Panc1 (cell line): ENCODE measurements around the gene SRGAP2B. TPM values are rescaled to one million over a fixed set of nuclear protein-coding genes. Genes with fewer than 3 reads are reported as not detected.
"Not testable (repeated sequence)": the region's sequence is repeated elsewhere in the genome, so short reads cannot be mapped to it uniquely, and the experiment has no call there.

Source experiments
- ATAC-seq: fragments of 200-7000 bp; cut with Tn5 transposase; 2 replicates; pipeline ENCODE4 v1.9.1; 2020; ENCODE audit warnings: mild to moderate bottlenecking, moderate library complexity
- BruUV-seq: library from RNA; stranded (reverse); fragments of 400-500 nt; replicated peaks from 2 replicates; lab custom pipeline; 2021; lab: Mats Ljungman, UMichigan
- CTCF ChIA-PET: fragments of 300-600 bp; sonication (Branson Sonifier 250); formaldehyde crosslinking; loops from one replicate; lab custom pipeline; 2022; ENCODE audit warnings: antibody characterized with exemption; lab: Charles Lee
- POLR2A ChIA-PET: fragments of 300-600 bp; sonication (Branson Sonifier 250); formaldehyde crosslinking; loops from one replicate; lab custom pipeline; 2022; ENCODE audit warnings: antibody characterized with exemption; lab: Charles Lee
- DNase-seq: peaks from one replicate; pipeline ENCODE4 v3.0.0-alpha.2; 2010; ENCODE audit warnings: low read depth, low spot score
- H3K27ac ChIP-seq: 2 replicates; pipeline ENCODE4 v1.5.1; 2011; ENCODE audit warnings: mild to moderate bottlenecking, low read length, inconsistent platforms
- H3K27me3 ChIP-seq: fragments of 200-500 bp; sonication (Bioruptor generic); 2 replicates; pipeline ENCODE4 v1.6.0; 2014; ENCODE audit warnings: low read length, inconsistent platforms; ENCODE audit not compliant: control insufficient read depth, insufficient read depth
- H3K36me3 ChIP-seq: fragments of 200-500 bp; sonication (Bioruptor generic); 2 replicates; pipeline ENCODE4 v1.5.1; 2014; ENCODE audit warnings: inconsistent platforms, mild to moderate bottlenecking, low read length, moderate library complexity; ENCODE audit not compliant: control insufficient read depth, insufficient read depth
- H3K4me1 ChIP-seq: 2 replicates; pipeline ENCODE4 v1.5.1; 2011; ENCODE audit warnings: inconsistent platforms, mild to moderate bottlenecking, low read length, moderate library complexity; ENCODE audit not compliant: control insufficient read depth, insufficient read depth
- H3K4me3 ChIP-seq, 2 experiments: 2 replicates each; pipeline ENCODE4 v1.5.1; 2011 to 2012; ENCODE audit warnings: low read depth in 2 of 2, low read length in 2 of 2, mild to moderate bottlenecking in 2 of 2, inconsistent platforms in 1 of 2, moderate library complexity in 1 of 2
- H3K9me3 ChIP-seq: fragments of 200-500 bp; sonication (Bioruptor generic); 2 replicates; pipeline ENCODE4 v1.5.1; 2014; ENCODE audit warnings: low read depth, mild to moderate bottlenecking, inconsistent platforms, low read length, moderate library complexity; ENCODE audit not compliant: control insufficient read depth, insufficient read depth
- in situ Hi-C: cut with HindIII; loops from 2 replicates; pipeline ENCODE4 v1.10.0; 2016; ENCODE audit warnings: low sequenced_read_pairs, low pct_unique_long_range_greater_than_20kb
- intact Hi-C: fragments of 100-400 bp; cut with micrococcal nuclease; formaldehyde crosslinking; loops from one replicate; pipeline ENCODE4 v1.10.0; 2022; ENCODE audit not compliant: unreplicated experiment
- total RNA-seq: library from RNA; stranded (reverse); gene quantifications from one replicate; pipeline ENCODE4 v1.2.1, GENCODE V29; 2021; ENCODE audit not compliant: unreplicated experiment

SRGAP2B gene
- total RNA-seq, 1 experiment from 2014 or later = 42.4 TPM

DNA sequence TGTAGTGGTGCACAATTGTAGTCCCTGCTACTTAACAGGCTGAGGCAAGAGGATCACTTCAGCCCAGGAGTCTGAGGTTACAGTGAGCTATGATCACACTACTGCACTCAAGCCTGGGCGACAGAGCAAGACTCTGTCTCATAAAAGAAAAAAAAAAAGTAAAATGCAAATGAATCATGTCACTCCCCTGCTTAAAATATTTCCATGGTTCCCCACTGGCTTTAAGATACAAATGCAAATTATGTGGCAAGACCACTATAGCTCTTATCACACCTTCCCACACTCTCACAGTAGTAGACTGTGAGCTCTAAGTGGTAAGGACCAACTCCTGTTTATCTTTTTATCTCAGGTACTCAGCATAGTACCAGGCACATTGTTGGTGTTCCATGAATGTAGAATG lies 53.6 kb downstream of the SRGAP2B start:
- ATAC-seq, H3K4me3 ChIP-seq, H3K4me1 ChIP-seq, BruUV-seq, in situ Hi-C loops, DNase-seq, H3K27ac ChIP-seq, H3K9me3 ChIP-seq, CTCF ChIA-PET, H3K36me3 ChIP-seq, POLR2A ChIA-PET, intact Hi-C loops, H3K27me3 ChIP-seq: not testable (repeated sequence)

DNA sequence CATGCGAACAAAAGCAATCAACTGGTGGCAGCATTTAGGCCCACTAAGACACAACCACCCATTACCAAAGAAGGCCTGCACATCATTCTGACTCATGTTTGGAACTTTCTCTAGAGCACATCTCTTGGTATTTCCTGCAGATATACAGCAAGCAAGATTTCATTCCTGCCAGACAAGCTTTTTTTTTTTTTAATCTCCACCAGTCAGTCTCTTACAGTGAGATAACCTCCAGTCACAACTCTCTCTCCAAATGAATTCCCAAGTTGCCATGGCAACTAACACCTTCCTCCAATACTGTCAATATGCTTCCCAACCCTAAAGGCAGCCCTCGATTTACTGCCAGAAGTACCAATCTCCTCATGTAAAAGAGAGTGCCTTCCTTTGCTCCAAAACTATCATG lies 59.1 kb downstream of the SRGAP2B start:
- CTCF ChIA-PET, ATAC-seq, in situ Hi-C loops: not testable (repeated sequence)

DNA sequence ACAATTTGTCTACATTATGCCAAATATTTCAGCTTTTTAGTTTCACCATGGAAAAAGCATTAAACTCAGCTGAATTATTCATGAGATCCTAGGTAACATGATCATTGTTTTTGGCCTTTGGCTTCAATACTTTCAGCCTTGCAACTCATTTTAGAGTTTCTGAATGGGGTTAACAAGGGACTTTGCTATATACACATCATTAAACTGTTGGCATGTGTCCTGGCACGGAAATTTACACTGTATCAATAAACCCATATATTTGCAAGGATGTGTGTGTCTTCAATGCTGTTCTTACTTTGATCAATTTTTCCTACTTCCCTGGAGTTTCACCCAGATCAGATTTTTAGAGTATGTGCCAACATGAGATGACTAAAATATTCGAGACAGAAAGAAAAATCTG lies 61.6 kb downstream of the SRGAP2B start:
- H3K9me3 ChIP-seq, DNase-seq, intact Hi-C loops, H3K4me1 ChIP-seq, in situ Hi-C loops, H3K36me3 ChIP-seq, POLR2A ChIA-PET, BruUV-seq, ATAC-seq, H3K27ac ChIP-seq, H3K27me3 ChIP-seq, H3K4me3 ChIP-seq, CTCF ChIA-PET: not testable (repeated sequence)

More for the DNA sequence above, 59.1 kb downstream of the SRGAP2B start:
- H3K9me3 ChIP-seq, H3K27me3 ChIP-seq, H3K4me1 ChIP-seq, BruUV-seq, H3K27ac ChIP-seq, H3K36me3 ChIP-seq, intact Hi-C loops, POLR2A ChIA-PET, DNase-seq, H3K4me3 ChIP-seq: not testable (repeated sequence)

DNA sequence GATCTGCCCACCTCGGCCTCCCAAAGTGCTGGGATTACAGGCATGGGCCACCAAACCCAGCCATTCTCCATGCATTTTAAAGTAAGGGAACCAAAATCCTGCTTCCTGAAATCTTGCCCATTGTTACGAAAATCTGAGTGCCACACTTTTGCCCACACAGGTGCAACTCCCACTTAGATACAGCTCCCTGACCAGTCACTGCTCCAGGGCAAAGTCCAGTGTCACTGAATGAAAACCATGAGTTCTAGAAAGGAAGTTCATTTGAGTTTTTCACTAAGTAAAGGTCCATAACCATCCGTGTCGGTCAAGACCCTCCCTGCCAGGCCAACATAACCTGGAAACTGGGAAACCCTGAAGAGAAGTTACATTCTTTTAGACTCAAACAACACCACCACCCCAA lies 67.9 kb downstream of the SRGAP2B start:
- BruUV-seq, H3K9me3 ChIP-seq, intact Hi-C loops, in situ Hi-C loops, H3K4me1 ChIP-seq, POLR2A ChIA-PET, DNase-seq, ATAC-seq, H3K4me3 ChIP-seq, CTCF ChIA-PET, H3K27ac ChIP-seq, H3K36me3 ChIP-seq, H3K27me3 ChIP-seq: not testable (repeated sequence)

DNA sequence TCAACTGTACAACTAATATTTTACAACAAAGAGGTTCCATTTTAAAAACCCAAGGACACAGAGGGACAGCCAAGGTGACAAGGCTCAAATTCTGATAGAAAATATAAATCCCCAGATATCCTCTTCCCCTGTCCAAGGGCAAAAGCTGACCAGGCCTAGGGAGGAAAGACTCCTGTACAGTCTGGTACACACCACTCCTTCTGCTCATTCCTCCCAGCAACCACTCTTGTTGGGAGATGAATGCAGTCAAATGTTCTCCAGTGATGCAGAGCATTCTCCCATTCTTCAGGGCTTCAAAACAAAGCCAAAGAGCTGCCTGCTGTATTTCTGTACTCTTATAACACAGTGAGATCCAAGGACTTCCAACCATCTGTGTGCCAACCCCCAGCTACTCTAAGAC lies 69.8 kb downstream of the SRGAP2B start:
- ATAC-seq, H3K4me1 ChIP-seq, H3K27me3 ChIP-seq, H3K9me3 ChIP-seq, CTCF ChIA-PET, in situ Hi-C loops, intact Hi-C loops, H3K27ac ChIP-seq, BruUV-seq, H3K4me3 ChIP-seq, DNase-seq, H3K36me3 ChIP-seq, POLR2A ChIA-PET: not testable (repeated sequence)

DNA sequence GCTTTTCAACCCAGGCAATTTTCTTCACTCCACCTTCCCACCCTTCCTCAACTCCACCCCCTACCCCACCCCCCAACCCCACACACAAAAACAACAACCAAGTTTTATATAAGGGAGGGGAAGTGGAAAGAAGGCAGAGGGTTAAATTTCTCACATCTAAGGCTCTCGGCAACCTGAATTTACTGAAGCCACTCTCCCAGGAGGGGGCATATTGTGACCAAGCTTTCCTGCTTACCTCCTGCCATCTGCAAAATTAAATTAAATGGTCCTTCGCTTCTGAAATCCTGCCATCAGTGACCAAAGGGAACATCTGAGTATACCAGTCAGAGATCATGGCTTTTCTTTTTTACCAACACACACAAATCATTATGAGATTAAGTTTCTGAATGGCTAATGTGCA lies 72.9 kb downstream of the SRGAP2B start:
- H3K27ac ChIP-seq, DNase-seq, ATAC-seq, CTCF ChIA-PET, H3K4me3 ChIP-seq, BruUV-seq, H3K36me3 ChIP-seq, H3K27me3 ChIP-seq, H3K4me1 ChIP-seq, intact Hi-C loops, POLR2A ChIA-PET, H3K9me3 ChIP-seq, in situ Hi-C loops: not testable (repeated sequence)

DNA sequence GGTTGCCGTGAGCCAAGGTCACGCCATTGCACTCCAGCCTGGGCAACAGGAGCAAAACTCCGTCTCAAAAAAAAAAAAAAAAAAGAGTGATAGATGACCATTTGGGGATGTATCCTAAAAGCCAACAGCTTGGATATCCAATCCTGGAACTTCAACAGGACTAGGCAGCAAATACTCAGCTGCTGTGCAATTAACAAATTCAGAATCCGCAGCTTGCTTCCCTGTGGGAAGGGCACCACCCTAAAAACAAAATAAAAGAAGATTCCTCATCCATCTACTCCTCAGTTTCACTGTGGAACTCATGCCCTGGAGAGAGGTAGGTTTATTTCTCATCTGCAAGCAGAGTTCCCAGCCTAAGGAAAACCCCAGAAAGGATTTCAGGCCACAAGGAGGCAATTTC lies 73.4 kb downstream of the SRGAP2B start:
- ATAC-seq, H3K27me3 ChIP-seq, intact Hi-C loops, DNase-seq, H3K9me3 ChIP-seq, H3K27ac ChIP-seq, H3K4me3 ChIP-seq, BruUV-seq, H3K36me3 ChIP-seq, CTCF ChIA-PET, POLR2A ChIA-PET, in situ Hi-C loops, H3K4me1 ChIP-seq: not testable (repeated sequence)

DNA sequence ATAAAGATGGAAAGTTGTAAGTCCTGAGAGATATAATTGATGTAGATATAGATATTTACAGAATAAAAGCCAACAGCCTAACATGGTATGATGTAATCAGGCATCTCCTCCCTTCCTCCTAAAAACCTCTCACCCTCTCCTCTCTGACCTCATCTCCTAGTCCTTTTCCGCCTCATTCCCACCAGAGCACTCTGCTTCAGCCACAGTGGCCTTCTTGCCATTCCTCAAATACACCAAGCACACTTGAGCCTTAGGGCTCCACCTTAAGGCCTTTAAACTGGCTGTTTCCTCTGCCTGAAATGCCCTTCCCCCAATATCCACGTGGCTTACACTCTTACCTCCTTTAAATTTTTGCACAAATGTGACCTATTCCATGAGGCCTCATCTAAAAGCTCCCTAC lies 75.4 kb downstream of the SRGAP2B start:
- ATAC-seq, BruUV-seq, in situ Hi-C loops, CTCF ChIA-PET, DNase-seq, H3K9me3 ChIP-seq, H3K4me1 ChIP-seq, H3K36me3 ChIP-seq, POLR2A ChIA-PET, intact Hi-C loops, H3K27me3 ChIP-seq, H3K4me3 ChIP-seq, H3K27ac ChIP-seq: not testable (repeated sequence)
